ENCODE results near the gene PSMG3. TPM values are rescaled to one million over a fixed set of nuclear protein-coding genes. Genes with fewer than 3 reads are reported as not detected.

PSMG3 gene
- total RNA-seq, 1 donor from 2014 or later: 11.8 TPM

DNA sequence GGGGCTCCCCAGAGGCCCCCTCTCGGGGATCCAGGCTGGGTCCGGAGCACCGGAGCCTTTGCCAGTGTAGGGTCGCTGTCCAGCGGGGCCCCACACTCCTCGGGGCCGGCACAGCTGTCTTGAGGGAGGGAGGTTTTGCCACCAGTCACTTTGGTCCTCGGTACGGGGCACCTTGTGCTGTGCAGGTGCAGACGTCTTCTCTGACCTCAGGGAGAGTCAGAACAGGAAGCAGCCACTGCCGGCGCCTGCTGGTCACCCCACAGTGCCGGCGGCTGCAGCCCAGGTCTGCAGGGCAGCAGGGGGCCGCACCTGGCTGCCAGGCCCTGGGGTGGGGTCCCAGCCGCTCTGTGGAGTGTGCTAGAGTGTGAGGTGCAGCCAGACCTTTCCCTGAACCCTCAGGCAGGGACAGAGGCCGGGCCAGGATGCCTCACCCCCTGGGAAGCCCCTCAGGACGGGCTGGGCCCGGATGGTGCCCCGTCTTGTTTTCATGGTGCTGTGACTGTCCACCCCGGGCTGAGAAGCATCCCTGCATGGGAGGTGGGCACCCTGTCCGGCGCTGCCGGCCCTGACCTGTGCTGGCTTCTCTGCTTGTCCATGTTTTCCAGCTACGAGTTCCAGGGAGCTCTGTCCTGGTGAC is 31.2 kb downstream of the PSMG3 start:
- DNase-seq: no peak

DNA sequence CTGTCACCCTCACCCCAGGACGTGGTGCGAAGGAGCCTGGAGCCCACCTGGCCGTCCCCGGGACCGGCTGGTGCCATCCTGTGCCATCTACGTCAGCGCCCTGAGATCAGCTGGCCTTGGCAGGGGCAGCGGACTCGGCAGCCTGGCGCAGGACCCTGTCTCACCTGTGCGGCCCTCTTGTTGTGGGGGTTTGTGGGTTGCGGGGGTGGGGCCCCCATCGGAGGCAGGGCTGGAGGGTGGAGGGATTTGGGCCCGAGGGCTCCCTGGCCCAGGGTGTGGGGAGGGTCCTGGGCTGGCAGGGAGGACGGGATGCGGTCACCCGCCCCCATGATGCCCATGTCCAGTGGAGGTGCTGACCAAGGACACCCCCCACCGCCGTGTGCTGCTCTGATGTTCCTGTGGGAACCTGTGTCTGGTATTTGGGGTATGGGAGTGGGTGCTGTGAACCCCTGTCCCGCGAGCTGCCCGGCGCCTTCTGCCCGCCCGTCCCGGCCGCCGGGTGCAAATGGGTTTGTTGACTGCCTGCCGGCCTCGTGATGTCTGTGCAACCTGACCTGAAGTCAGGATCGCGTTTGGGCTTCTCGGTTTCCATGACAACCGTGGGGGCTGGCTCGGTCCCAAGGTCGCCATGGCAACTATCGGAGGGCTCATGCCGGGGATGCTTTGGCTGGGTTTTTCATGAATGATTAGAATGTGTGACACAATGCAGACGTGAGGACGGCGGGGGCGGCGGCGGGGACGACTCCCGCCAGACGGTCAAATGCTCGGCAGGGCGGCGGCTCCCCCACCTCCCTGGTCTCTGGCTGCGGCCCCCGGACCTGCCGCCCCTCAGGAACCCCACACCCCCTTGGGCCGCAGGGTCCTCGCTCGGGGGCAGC is 32.1 kb downstream of the PSMG3 start:
- DNase-seq: peak; percentile 92
- intact Hi-C loops (cut with micrococcal nuclease): no loop called here
- peak; percentile 53 for ATAC-seq

More for the DNA sequence above, 31.2 kb downstream of the PSMG3 start:
- intact Hi-C loops (cut with micrococcal nuclease): no loop called here
- peak; percentile 0 for ATAC-seq

- ATAC-seq (peak; percentile 85), DNase-seq (peak; percentile 97)
- intact Hi-C loops (cut with micrococcal nuclease): no loop called here
Measured at GRCh38 chr7:1536743-1537534, 32.9 kb downstream of the PSMG3 start.

- DNase-seq (no peak), ATAC-seq (no peak)
- intact Hi-C loops (cut with micrococcal nuclease): no loop called here
Measured at GRCh38 chr7:1536455-1536742, 33.4 kb downstream of the PSMG3 start.

- ATAC-seq (no peak), DNase-seq (no peak)
- intact Hi-C loops (cut with micrococcal nuclease): no loop called here
Measured at GRCh38 chr7:1535701-1536454, 34.0 kb downstream of the PSMG3 start.

DNA sequence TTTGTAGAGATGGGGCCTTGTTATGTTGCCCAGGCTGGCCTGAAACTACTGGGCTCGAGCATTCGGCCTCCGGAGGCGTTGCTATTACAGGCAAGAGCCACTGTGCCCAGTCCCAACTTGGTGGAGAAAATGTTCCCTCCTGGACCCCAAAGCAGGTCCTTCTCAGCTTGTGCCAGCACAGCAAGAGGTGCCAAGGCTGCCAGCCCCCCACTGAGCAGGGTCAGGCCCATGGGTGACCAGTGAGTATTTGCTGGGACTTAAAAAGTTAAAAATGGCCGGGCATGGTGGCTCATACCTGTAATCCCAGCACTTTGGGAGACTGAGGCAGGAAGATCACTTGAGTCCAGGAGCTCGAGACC is 34.8 kb downstream of the PSMG3 start:
- ATAC-seq (no peak), DNase-seq (no peak)
- intact Hi-C loops (cut with micrococcal nuclease): no loop called here

- DNase-seq (no peak), ATAC-seq (no peak)
- intact Hi-C loops (cut with micrococcal nuclease): no loop called here
Measured at GRCh38 chr7:1534330-1535099, 35.3 kb downstream of the PSMG3 start.

- peak; percentile 71 for DNase-seq
- intact Hi-C loops (cut with micrococcal nuclease): no loop called here
- peak; percentile 14 for ATAC-seq
Measured at GRCh38 chr7:1533547-1534329, 36.1 kb downstream of the PSMG3 start.

DNA sequence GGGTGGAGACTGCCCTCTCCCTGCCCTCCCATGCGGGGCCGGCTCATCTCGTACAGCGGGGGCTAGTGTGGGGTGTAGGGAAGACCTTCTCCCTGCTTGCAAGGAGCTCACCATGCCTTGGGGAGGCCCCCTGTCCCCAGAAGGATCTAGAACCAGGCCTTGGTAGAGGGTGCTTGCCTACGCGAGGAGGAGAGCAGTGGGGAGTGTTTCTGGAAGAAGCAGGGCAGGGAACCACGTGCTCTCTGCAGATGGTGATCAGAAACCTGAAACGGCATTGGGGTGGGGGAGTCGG is 36.6 kb downstream of the PSMG3 start:
- ATAC-seq (no peak), DNase-seq (no peak)
- intact Hi-C loops (cut with micrococcal nuclease): no loop called here

- ATAC-seq (peak; percentile 35), DNase-seq (peak; percentile 78)
- intact Hi-C loops (cut with micrococcal nuclease): no loop called here
Measured at GRCh38 chr7:1532456-1533254, 37.2 kb downstream of the PSMG3 start.

GRCh38 chr7:1531979-1532455 is 37.8 kb downstream of the PSMG3 start:
- DNase-seq (no peak), ATAC-seq (no peak)
- intact Hi-C loops (cut with micrococcal nuclease): no loop called here

DNA sequence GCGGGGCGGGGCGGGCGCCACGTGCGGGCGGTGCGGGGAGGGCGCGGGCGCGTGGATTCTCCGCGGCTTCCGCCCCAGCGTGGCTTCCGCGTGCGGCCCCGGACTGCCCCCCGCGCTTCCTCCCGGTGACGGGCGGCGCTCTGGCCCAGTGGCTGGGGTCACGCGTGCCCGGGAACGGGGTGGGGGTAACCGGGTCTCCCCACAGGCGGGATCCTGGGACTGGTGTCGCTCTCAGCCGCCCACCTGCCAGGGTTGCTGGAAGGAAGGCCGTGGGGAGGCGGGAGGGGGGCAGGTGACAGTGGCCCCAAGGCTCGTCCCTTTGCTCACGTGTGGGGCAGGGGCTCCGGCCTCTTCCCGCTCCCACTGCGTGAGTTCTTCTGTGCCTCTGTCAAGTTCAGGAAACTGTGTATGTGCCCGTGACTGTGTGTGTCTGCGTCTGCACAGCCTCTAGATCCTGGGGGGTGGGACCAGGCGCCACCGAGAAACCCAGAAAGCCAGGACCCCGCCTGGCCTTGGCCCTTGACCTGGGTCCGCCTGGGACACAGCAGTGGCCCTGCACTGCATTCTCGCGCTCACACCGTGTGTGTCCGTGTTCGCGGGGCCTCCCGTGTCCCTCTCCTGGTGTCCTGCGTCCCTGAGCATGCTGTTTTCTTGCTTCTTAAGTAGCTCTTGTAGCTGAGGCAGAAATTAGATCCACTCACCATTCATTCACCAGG is 38.4 kb downstream of the PSMG3 start:
- DNase-seq (peak; percentile 65), ATAC-seq (peak; percentile 1)
- intact Hi-C loops (cut with micrococcal nuclease): no loop called here

GRCh38 chr7:1530946-1531262 is 38.9 kb downstream of the PSMG3 start:
- ATAC-seq: no peak
- no peak for DNase-seq
- intact Hi-C loops (cut with micrococcal nuclease): no loop called here

DNA sequence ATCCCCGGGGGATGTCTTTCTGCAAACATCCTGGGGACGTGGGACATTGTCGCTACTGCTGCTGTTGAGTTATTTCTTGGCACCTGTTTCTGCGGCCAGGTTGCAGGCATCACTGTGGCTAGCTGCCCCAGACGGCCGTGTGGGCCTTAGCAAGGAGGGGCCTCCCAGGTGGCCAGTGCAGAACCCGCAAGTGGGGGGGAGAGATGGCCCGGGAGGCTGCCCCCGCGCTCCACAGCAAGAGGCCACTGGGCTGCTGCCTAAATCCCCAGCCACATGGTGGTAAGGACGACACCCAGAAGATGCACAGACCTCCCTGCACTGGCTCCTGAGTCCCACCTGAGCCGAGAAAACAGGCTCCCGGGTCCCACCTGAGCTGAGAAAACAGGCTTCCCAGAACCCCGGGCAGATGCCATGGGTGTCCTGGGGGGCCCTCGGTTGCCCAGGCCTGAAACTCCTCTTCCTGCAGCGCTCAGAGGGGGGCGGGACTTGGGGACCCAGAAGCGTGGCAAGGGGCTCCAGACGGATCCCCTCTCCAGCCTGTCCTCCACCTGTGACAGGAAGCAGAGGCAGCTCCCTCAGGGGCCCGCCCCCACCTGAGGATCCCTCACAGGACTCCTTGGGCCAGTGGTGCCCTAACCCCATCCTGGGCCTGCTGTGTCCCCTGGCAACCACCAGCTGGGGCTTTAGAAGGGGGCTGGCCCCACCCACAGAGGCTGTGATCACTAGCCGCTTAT is 40.3 kb downstream of the PSMG3 start:
- intact Hi-C loops (cut with micrococcal nuclease): no loop called here
- no peak for DNase-seq
- ATAC-seq: no peak

DNA sequence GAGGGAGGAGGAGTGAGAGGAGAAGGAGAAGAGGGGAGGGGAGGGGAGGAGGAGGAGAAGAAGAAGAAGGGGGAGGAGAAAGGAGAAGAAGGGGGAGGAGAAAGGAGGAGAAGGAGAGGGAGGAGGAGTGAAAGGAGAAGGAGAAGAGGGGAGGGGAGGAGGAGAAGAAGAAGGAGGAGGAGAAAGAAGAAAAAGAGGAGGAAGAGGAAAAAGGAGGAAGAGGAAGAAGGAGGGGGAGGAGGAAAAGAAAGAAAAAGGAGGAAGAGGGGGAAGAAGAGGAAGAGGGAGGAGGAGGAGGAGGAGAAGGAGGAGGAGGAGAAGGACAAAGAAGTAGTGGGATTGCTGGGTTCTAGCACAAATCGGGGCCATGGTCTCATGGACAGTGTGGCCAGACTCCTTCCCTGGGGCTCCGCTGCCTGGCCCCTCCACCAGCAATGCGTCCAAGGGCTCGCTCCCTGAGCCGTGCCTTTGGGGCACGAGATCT is 43.5 kb downstream of the PSMG3 start:
- DNase-seq (no peak), ATAC-seq (peak; percentile 15)
- intact Hi-C loops (cut with micrococcal nuclease): no loop called here

DNA sequence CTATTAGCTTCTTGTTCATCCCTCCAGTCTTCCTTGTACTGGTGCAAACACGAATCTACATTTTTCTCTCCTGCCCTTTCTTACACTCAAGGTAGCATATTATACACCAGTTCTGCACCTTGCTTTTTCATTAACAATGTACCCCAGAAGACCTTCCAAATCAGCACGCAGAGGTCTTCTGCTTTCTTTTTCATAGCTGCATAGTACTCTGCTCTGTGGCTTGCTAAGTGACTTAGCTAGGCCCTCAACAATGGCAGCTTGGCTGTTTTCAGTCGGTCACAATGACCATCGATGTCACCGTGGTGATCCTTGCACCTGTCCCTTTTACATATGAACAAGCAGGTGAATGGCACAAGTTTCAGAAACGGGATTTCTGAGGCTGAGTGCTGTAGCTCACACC is 44.4 kb downstream of the PSMG3 start:
- DNase-seq: no peak
- intact Hi-C loops (cut with micrococcal nuclease): no loop called here

More for the DNA sequence above, 44.4 kb downstream of the PSMG3 start:
- no peak for ATAC-seq

Data from left ventricle myocardium superior (tissue), 1 donor.